Neural progenitor cell (in vitro differentiated cells): ENCODE data around the gene CD180. TPM values are rescaled to one million over a fixed set of nuclear protein-coding genes. Genes with fewer than 3 reads are reported as not detected.

Source experiments
- DNase-seq: peaks from one replicate; pipeline ENCODE4 v3.0.0-alpha.2; 2016; ENCODE audit warnings: low spot score
- H2AFZ ChIP-seq: fragments of 200-600 bp; sonication (generic); replicated peaks from 2 replicates; pipeline ENCODE4 v1.6.1; 2016; ENCODE audit warnings: antibody characterized with exemption
- H3F3A ChIP-seq: fragments of 200-600 bp; sonication (generic); 2 replicates; pipeline ENCODE4 v1.6.1; 2016; ENCODE audit warnings: antibody characterized with exemption, low read depth
- H3K27ac ChIP-seq: fragments of 200-600 bp; sonication (generic); 2 replicates; pipeline ENCODE4 v1.5.1; 2016; ENCODE audit warnings: mild to moderate bottlenecking
- H3K27me3 ChIP-seq: fragments of 200-600 bp; sonication (generic); 2 replicates; pipeline ENCODE4 v1.6.1; 2016; ENCODE audit warnings: mild to moderate bottlenecking, moderate library complexity
- H3K36me3 ChIP-seq: fragments of 200-600 bp; sonication (generic); 2 replicates; pipeline ENCODE4 v1.5.1; 2016
- H3K4me1 ChIP-seq: fragments of 200-600 bp; sonication (generic); 2 replicates; pipeline ENCODE4 v1.6.1; 2016; ENCODE audit warnings: mixed run types
- H3K4me2 ChIP-seq: fragments of 200-600 bp; sonication (generic); 2 replicates; pipeline ENCODE4 v1.6.1; 2016
- H3K4me3 ChIP-seq: fragments of 200-600 bp; sonication (generic); 2 replicates; pipeline ENCODE4 v1.5.1; 2016
- H3K79me2 ChIP-seq: fragments of 200-600 bp; sonication (generic); 2 replicates; pipeline ENCODE4 v1.6.1; 2016; ENCODE audit warnings: low read depth
- H3K9ac ChIP-seq: fragments of 200-600 bp; sonication (generic); 2 replicates; pipeline ENCODE4 v1.6.1; 2016
- H3K9me3 ChIP-seq: fragments of 200-600 bp; sonication (generic); 2 replicates; pipeline ENCODE4 v1.5.1; 2016; ENCODE audit warnings: low read depth
- H4K20me1 ChIP-seq: fragments of 200-600 bp; sonication (generic); 2 replicates; pipeline ENCODE4 v1.6.1; 2016; ENCODE audit warnings: low read depth
- H3K27ac Mint-ChIP-seq: 3 replicates; pipeline ENCODE4 v1.8.0; 2021; ENCODE audit warnings: mixed read lengths
- H3K27me3 Mint-ChIP-seq: 2 replicates; pipeline ENCODE4 v1.8.0; 2022; ENCODE audit warnings: low read depth, mild to moderate bottlenecking, inconsistent platforms, moderate library complexity, mixed read lengths; ENCODE audit not compliant: insufficient read depth
- H3K36me3 Mint-ChIP-seq: 3 replicates; pipeline ENCODE4 v1.8.0; 2021; ENCODE audit warnings: mixed read lengths
- H3K4me1 Mint-ChIP-seq: 3 replicates; pipeline ENCODE4 v1.8.0; 2021; ENCODE audit warnings: mixed read lengths
- H3K4me3 Mint-ChIP-seq: 3 replicates; pipeline ENCODE4 v1.8.0; 2021; ENCODE audit warnings: mild to moderate bottlenecking, moderate library complexity, mixed read lengths
- H3K9me3 Mint-ChIP-seq: 3 replicates; pipeline ENCODE4 v1.8.0; 2020; ENCODE audit warnings: mixed read lengths
- CTCF ChIP-seq: fragments of 200-600 bp; sonication (generic); IDR thresholded peaks from 2 replicates; pipeline ENCODE4 v1.5.1; 2017; ENCODE audit warnings: antibody characterized with exemption, mild to moderate bottlenecking
- EZH2 ChIP-seq: fragments of 200-600 bp; sonication (generic); IDR thresholded peaks from 2 replicates; pipeline ENCODE4 v1.6.1; 2017; ENCODE audit warnings: antibody characterized with exemption, mild to moderate bottlenecking, moderate library complexity
- EZH2phosphoT487 ChIP-seq: fragments of 200-600 bp; sonication (generic); IDR thresholded peaks from 2 replicates; pipeline ENCODE4 v1.6.1; 2017; ENCODE audit warnings: antibody characterized with exemption
- total RNA-seq: library from RNA; depleted of rRNA; stranded (reverse); fragments of >200 nt; gene quantifications from 2 replicates; pipeline ENCODE4 v1.2.3, GENCODE V29; 2015; ENCODE audit warnings: low replicate concordance

Gene CD180
- total RNA-seq, 1 donor from 2014 or later: not detected

DNA sequence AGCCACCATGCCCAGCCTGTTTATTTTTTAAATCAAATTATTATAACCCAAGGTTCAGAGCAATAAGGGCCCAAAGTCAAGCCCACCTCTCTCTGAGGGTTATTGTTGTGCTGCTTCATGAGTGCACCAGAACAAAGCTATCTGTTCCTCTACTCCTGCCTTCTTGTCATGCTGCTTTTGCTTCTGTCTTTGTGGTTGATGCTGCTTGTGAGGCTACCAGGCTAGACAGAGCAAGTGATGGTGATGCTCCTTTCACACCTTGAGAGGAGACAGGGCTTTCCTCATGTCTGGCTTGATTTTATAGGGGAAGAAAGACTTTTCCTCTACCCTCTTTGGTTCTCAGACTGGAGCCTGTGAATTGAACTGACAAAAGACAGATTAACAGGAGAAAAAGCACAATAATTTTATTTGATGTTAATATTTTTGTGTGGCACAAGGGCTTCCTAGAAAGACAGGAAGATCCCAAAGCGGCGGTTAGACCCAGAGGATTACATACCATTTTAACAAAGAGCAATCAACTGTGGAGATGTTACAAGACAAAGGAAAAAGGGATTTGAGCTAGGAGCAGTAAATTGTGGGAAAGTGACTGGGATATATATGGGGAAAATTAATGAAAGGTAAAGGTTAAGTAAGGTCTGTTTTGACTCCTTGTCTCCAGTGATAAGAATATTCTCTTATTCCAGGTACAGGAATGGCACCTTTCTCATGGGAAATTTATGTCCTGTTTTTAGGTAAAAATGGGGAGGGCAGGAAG is 4.4 kb upstream of the CD180 start:
- Histone ChIP-seq H3F3A (no peaks in the 10 kb centered on the region), H4K20me1 (no peaks in the 10 kb centered on the region), H3K4me3 (no peak overlapping the region), H3K9me3 (no peaks in the 10 kb centered on the region), H3K79me2 (no peaks in the 10 kb centered on the region), H3K4me2 (no peak overlapping the region), H2AFZ (no peak overlapping the region), H3K9ac (no peak overlapping the region), H3K36me3 (no peaks in the 10 kb centered on the region), H3K27me3 (no peaks in the 10 kb centered on the region), H3K27ac (no peak overlapping the region), H3K4me1 (no peaks in the 10 kb centered on the region)
- Mint-ChIP-seq H3K36me3 (no peaks in the 10 kb centered on the region), H3K27me3 (peaks cover 6% of the 10 kb centered on the region), H3K4me1 (no peaks in the 10 kb centered on the region), H3K9me3 (peaks cover 4% of the 10 kb centered on the region), H3K27ac (no peak overlapping the region), H3K4me3 (no peak overlapping the region)
- TF ChIP-seq CTCF: no peak
- no peak for TF ChIP-seq EZH2
- TF ChIP-seq EZH2phosphoT487: no peak
- no peak for DNase-seq

DNA sequence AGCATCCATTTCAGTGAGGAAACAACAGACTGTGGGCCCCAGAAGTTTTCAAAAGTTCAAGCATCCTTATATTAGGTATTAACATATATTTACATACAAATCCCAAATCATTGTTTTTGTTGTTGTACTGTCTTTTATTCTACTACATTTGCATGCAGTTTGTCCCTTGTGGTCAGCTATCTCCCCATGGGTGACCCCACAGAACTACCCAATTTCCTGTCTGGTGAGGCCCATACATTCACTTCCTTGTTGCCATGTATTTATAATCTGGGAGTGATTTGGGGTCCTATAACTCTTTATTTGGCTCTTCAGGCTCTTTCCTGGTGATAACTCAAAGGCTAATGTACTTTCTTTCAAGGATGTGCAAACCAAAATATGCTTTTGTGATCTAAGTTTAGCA is 3.3 kb upstream of the CD180 start:
- no peak for TF ChIP-seq EZH2
- no peak for TF ChIP-seq CTCF
- TF ChIP-seq EZH2phosphoT487: no peak
- no peak overlapping the region for H2AFZ ChIP-seq
- no peak overlapping the region for H3K4me2 ChIP-seq
- H3K4me3 ChIP-seq: no peak overlapping the region
- Mint-ChIP-seq H3K27me3 (peaks cover 5% of the 10 kb centered on the region), H3K27ac (no peak overlapping the region), H3K36me3 (no peaks in the 10 kb centered on the region), H3K9me3 (peaks cover 4% of the 10 kb centered on the region), H3K4me1 (no peaks in the 10 kb centered on the region), H3K4me3 (no peak overlapping the region)
- no peaks in the 10 kb centered on the region for H3F3A ChIP-seq
- H3K9ac ChIP-seq: no peak overlapping the region
- H4K20me1 ChIP-seq: no peaks in the 10 kb centered on the region
- no peaks in the 10 kb centered on the region for H3K9me3 ChIP-seq
- H3K27ac ChIP-seq: no peak overlapping the region
- no peaks in the 10 kb centered on the region for H3K79me2 ChIP-seq
- no peak for DNase-seq
- no peaks in the 10 kb centered on the region for H3K27me3 ChIP-seq
- H3K4me1 ChIP-seq: no peaks in the 10 kb centered on the region
- H3K36me3 ChIP-seq: no peaks in the 10 kb centered on the region

DNA sequence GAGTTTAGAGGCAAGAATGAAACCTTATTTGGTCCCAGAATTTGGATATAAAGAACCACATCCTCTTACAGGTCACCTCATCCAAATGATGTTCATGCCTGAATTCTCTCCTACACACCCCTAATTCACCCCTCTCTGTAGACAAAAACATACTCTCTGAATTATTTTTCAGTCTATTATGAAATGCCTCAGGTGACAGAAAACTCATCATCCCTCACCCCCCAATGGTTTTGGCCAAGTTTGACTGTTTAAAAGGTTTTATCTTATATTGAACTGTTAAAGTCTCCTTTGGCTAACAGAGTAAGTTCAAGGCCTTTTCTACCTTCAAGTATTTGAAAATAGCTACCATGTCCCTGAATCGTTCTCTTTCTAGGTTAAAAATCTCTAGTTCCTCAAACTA is 2.3 kb upstream of the CD180 start:
- H3K9me3 Mint-ChIP-seq: peaks cover 4% of the 10 kb centered on the region
- no peaks in the 10 kb centered on the region for H3K36me3 Mint-ChIP-seq
- Histone ChIP-seq H3K36me3 (no peaks in the 10 kb centered on the region), H3K4me3 (no peak overlapping the region), H3K9me3 (no peaks in the 10 kb centered on the region), H3K4me1 (no peaks in the 10 kb centered on the region), H4K20me1 (no peaks in the 10 kb centered on the region), H3F3A (no peaks in the 10 kb centered on the region), H3K27me3 (no peaks in the 10 kb centered on the region), H2AFZ (no peak overlapping the region), H3K79me2 (no peaks in the 10 kb centered on the region), H3K27ac (no peak overlapping the region), H3K9ac (no peak overlapping the region), H3K4me2 (no peak overlapping the region)
- no peaks in the 10 kb centered on the region for H3K4me1 Mint-ChIP-seq
- H3K27ac Mint-ChIP-seq: no peak overlapping the region
- no peak for TF ChIP-seq EZH2
- TF ChIP-seq CTCF: no peak
- TF ChIP-seq EZH2phosphoT487: no peak
- H3K4me3 Mint-ChIP-seq: no peak overlapping the region
- H3K27me3 Mint-ChIP-seq: peaks cover 2% of the 10 kb centered on the region
- no peak for DNase-seq
